ENCODE measurements around the gene TNFRSF4.

TNFRSF4 gene

DNA sequence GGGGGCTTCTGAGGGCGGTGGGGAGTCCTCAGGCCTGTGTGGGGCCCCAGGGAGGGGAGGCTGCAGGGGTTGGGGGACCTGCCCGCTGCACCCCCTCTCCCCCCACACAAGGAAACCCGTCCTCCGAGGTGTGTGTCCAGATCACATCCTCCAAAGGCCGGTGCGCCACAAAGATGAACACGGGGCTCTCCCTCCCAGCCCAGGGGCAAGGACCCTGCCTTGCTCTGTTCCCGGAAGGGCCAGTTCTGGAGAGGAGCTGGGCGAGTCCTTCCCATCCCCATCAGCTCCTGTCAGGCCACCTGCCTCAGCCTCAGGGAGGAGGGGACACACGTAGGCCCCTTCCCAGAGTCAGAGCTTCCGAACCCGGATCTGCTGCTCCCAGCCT is 42.8 kb downstream of the TNFRSF4 start:
- no peak overlapping the region for H3K4me2 ChIP-seq (ENCODE audit: low read length)
- H3K27me3 ChIP-seq (ENCODE audit: control insufficient read depth, insufficient read depth, low read length), result peaks cover 47% of the 10 kb centered on the region
- H3K4me1 ChIP-seq (ENCODE audit: control insufficient read depth, insufficient read depth, low read length), result no peaks in the 10 kb centered on the region
- H3K9me3 ChIP-seq (replicated peaks; ENCODE audit: low read length), result no peaks in the 10 kb centered on the region
- H3K36me3 ChIP-seq (ENCODE audit: insufficient read depth, low read length), result no peaks in the 10 kb centered on the region
- no peak overlapping the region for H3K9ac ChIP-seq (ENCODE audit: low read depth, low read length)
- no peak overlapping the region for H3K4me3 ChIP-seq (ENCODE audit: low read length)

DNA sequence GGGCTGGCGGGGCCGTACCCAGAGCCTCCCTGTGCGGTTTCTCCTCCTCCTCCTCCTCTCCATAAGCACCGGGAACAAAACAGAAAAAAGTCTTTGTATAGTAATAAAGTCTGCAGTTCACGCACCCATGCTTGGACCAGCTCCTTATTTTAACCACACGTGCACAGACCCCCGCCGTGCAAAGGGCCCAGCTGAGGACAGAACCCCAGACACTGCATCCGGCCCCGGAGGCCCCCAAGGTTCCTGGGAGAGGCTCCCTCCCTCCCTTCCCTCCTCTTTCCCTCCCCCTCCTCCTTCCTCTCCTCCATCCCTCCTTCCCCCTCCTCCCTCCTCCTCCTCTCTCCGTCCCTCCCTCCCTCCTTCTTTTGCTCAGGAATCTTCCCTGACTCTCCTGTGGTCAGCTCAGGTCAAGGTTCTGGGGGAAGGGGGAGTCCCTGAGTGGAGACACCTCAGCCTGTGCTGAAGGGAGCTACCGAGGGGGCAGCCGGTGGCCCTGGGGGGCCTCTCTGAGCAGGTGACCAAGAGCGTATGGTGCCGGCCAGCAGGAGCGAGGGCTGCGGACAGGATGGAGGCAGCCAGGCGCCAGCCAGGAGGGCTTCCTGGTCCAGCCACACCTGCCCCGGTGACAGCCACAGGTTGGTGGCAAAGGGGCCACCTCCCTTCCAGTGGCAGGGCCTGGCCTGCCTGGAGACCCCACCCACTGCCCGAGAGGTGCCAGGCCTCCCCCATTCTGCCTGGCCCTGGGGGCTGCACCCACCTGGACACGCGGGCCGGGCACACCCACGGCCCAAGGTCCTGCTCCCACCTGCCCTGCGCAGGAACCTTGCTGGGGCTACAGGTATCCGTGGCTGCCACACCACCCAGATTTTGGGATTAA is 43.5 kb downstream of the TNFRSF4 start:
- H3K36me3 ChIP-seq (ENCODE audit: insufficient read depth, low read length), result no peaks in the 10 kb centered on the region
- no peak overlapping the region for H3K9ac ChIP-seq (ENCODE audit: low read depth, low read length)
- H3K4me3 ChIP-seq (ENCODE audit: low read length), result no peak overlapping the region
- H3K27me3 ChIP-seq (ENCODE audit: control insufficient read depth, insufficient read depth, low read length), result peaks cover 51% of the 10 kb centered on the region
- H3K4me2 ChIP-seq (ENCODE audit: low read length), result no peak overlapping the region
- H3K4me1 ChIP-seq (ENCODE audit: control insufficient read depth, insufficient read depth, low read length), result no peaks in the 10 kb centered on the region
- H3K9me3 ChIP-seq (replicated peaks; ENCODE audit: low read length), result no peaks in the 10 kb centered on the region

DNA sequence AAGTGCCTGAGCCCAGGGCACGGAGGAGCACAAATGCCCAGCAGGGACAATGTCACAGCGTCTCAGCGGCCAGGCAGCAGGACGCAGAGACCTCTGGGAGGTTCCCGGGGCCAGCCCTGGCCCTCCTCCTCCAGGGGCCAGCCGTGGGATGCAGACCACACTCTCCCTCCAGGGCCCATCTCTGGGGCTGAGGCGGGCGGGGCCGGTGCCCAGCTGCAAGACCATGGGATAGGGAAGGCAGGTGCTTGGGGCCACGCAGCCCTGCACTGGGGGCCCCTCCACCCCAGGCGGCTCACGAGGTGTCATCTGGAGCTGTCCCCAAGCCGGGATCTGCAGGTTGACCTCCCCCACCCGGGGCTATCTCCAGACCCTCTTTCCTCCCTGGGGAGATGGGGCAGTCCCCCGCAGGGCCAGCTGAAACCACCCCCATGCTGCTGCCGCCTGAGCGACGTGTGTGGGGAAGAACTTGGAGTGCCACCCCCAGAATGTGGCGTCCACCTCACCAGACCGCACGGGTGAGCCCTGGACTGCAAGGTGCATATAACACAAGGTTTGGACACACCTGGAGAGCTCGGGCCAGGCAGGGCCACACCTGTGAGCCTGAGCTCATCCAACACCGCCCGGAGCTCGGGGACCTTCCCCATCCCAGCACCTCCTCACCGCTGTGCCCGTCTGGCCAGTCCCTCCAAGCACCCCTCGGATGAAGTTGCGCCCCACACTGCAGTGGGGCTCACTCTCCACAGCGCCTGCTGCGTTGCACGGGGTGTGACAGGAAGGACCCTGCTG is 44.3 kb downstream of the TNFRSF4 start:
- Histone ChIP-seq H3K27me3 (ENCODE audit: control insufficient read depth, insufficient read depth, low read length) (peaks cover 51% of the 10 kb centered on the region), H3K36me3 (ENCODE audit: insufficient read depth, low read length) (no peaks in the 10 kb centered on the region), H3K9me3 (replicated peaks; ENCODE audit: low read length) (no peaks in the 10 kb centered on the region)

DNA sequence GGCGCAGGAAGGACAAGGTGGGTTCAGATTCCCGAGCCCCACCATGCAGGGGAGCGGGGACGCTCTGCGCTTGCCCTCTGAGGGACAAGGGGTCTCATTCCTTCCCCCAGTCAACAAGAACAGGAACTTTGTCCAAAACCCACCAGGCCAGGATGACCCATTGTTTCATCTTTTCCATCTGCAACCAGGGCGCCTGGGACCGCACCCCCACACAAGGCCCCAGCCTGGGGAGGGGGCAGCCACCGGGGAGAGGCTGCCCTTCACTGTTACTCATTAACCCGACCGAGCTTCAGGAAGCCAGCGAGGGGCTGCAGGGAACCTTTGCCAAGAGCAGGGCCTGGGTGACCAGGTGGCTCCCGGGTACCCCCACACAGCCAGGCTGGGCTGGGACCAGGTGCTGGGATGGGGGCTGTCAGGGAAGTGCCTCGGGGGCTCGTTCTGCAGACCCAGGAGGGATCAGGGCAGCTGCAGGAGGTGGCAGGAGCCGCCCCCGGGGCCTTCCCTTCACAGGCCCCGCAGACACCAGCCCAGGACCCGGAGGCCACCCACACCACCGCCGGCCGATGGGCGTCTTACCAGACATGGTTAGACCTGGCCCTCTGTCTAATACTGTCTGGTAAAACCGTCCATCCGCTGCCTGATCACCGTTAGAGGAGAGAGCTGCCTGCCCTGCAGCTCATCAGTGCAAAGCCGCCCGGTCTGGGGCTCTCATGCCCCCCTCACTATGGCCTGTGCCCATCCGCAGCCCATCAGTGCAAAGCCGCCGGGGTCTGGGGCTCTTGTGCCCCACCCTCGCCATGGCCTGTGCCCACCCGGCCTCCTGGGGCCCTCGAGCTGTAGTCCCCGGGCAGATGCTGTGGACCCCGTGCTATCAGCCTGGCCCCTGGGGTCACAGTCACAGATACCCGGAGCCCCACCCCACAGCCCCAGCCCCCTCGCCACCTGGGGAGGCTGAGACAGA is 45.2 kb downstream of the TNFRSF4 start:
- Histone ChIP-seq H3K4me2 (ENCODE audit: low read length) (no peak overlapping the region), H3K27me3 (ENCODE audit: control insufficient read depth, insufficient read depth, low read length) (peaks cover 42% of the 10 kb centered on the region), H3K4me3 (ENCODE audit: low read length) (no peak overlapping the region), H3K4me1 (ENCODE audit: control insufficient read depth, insufficient read depth, low read length) (no peaks in the 10 kb centered on the region), H3K36me3 (ENCODE audit: insufficient read depth, low read length) (no peaks in the 10 kb centered on the region), H3K9me3 (replicated peaks; ENCODE audit: low read length) (no peaks in the 10 kb centered on the region), H3K9ac (ENCODE audit: low read depth, low read length) (no peak overlapping the region)

More for the DNA sequence above, 44.3 kb downstream of the TNFRSF4 start:
- H3K4me3 ChIP-seq (ENCODE audit: low read length), result no peak overlapping the region
- no peaks in the 10 kb centered on the region for H3K4me1 ChIP-seq (ENCODE audit: control insufficient read depth, insufficient read depth, low read length)
- no peak overlapping the region for H3K4me2 ChIP-seq (ENCODE audit: low read length)
- H3K9ac ChIP-seq (ENCODE audit: low read depth, low read length), result no peak overlapping the region

DNA sequence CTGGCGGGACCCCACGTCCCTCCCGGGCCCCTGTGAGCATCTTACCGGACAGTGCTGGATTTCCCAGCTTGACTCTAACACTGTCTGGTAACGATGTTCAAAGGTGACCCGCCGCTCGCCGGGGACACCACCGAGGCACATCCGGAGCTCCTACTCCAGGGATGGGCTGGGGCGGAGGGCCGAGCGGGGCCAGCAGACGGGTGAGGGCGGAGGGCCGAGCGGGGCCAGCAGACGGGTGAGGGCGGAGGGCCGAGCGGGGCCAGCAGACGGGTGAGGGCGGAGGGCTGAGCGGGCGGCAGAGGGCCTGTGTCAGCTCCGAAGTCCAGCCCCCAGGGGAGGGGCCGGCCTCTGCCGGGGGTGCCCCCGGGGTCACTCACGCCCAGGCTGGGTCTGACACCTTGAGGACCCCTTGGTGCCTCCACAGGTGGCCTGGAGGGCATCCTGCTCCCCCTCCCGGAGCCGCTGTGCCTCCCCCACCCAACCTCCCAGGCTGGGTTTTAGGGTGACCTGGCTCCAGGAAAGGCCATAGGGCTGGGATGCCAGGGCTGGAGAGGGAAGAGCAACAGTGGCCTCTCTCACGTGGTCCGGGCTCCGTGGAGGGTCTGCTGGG is 46.0 kb downstream of the TNFRSF4 start:
- Histone ChIP-seq H3K9ac (ENCODE audit: low read depth, low read length) (no peak overlapping the region), H3K4me3 (ENCODE audit: low read length) (no peak overlapping the region)

DNA sequence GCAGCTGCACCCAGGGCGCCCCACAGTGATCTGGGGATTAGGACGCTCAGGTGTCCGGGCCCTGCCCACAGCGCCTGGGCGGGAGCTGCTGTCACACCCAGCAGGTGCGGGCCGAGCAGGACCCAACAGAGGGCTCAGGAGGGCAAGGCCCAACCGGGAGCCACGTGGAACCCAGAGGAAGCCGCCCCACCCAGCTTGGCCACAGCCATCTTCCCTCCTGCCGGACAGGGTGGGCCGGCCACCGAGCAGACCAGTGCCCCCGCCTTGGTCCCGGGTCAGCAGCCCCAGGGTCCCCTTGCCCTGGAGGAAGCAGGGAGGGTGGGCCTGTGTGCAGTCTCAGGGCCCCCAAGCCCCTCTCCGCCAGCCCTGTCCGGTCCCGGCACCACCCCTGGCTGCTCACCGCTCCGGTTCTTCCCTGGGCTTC is 46.5 kb downstream of the TNFRSF4 start:
- H3K4me1 ChIP-seq (ENCODE audit: control insufficient read depth, insufficient read depth, low read length), result no peaks in the 10 kb centered on the region

More for the DNA sequence above, 46.0 kb downstream of the TNFRSF4 start:
- Histone ChIP-seq H3K4me1 (ENCODE audit: control insufficient read depth, insufficient read depth, low read length) (no peaks in the 10 kb centered on the region), H3K36me3 (ENCODE audit: insufficient read depth, low read length) (no peaks in the 10 kb centered on the region), H3K4me2 (ENCODE audit: low read length) (no peak overlapping the region), H3K27me3 (ENCODE audit: control insufficient read depth, insufficient read depth, low read length) (peaks cover 35% of the 10 kb centered on the region), H3K9me3 (replicated peaks; ENCODE audit: low read length) (no peaks in the 10 kb centered on the region)

DNA sequence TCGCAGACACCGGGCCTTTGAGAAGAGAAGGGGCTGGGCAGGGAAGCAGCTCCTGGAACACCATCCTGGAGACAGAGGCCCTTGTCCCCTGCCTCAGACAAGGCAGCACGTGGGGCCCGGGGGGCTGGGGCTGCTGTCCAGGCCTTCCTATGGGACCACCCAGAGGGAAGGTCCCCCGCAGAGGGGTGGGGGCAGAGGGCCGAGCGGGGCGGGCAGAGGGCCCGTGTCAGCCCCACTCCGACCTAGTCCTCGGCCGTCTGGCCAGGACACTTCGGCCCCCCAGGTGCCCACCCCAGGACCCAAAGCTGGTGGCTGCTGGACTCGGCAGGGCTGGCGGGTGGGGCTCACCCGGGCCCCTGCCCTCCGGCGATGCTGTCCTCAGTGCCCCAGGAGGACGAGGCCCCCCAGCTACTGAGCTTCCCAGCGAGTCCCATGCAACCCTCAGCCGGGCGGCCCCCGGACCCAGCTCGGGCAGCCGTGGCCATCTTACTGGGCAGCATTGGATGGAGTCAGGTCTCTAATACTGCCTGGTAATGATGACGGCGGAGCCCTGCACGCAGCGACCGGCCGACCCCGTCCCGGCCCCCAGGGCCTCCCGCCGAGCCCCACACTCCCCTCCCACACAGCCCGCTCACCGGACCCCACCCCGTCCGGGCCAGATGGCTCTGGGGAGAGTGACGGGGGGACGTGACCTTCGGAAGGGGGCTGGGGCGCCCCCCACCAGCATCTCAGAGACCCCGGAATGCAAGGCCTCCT is 47.1 kb downstream of the TNFRSF4 start:
- Histone ChIP-seq H3K4me2 (ENCODE audit: low read length) (no peak overlapping the region), H3K9ac (ENCODE audit: low read depth, low read length) (no peak overlapping the region), H3K27me3 (ENCODE audit: control insufficient read depth, insufficient read depth, low read length) (peaks cover 27% of the 10 kb centered on the region), H3K4me3 (ENCODE audit: low read length) (no peak overlapping the region), H3K9me3 (replicated peaks; ENCODE audit: low read length) (no peaks in the 10 kb centered on the region), H3K4me1 (ENCODE audit: control insufficient read depth, insufficient read depth, low read length) (no peaks in the 10 kb centered on the region), H3K36me3 (ENCODE audit: insufficient read depth, low read length) (no peaks in the 10 kb centered on the region)

More for the DNA sequence above, 46.5 kb downstream of the TNFRSF4 start:
- H3K27me3 ChIP-seq (ENCODE audit: control insufficient read depth, insufficient read depth, low read length), result peaks cover 33% of the 10 kb centered on the region
- no peaks in the 10 kb centered on the region for H3K36me3 ChIP-seq (ENCODE audit: insufficient read depth, low read length)
- H3K4me3 ChIP-seq (ENCODE audit: low read length), result no peak overlapping the region
- H3K9me3 ChIP-seq (replicated peaks; ENCODE audit: low read length), result no peaks in the 10 kb centered on the region
- H3K9ac ChIP-seq (ENCODE audit: low read depth, low read length), result no peak overlapping the region
- H3K4me2 ChIP-seq (ENCODE audit: low read length), result no peak overlapping the region

DNA sequence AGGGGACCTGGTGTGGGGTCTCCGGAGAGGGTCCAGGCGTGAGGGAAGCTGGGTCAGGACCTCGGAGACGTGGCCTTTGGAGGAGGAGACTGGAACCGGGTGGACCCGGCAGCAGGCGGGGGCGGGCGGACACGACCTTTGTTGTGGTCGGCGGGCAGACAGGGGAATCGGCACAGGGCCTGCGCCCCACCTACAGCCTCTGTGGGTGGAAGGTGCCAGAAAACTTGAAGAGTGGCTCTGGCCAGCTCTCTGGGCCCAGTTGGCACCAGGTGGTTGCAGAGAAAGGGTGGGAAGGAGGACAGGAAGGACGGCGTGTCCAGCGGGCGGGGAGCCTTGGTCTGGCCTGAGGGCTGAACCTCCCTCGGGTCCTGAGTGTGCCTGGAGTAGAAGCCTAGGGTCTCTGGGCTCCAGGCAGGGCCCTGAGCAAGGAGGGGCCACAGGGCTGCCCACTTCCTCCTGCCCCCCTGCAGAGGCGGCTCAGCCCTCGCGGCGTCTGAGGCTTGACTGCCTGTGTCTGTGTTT is 48.0 kb downstream of the TNFRSF4 start:
- Histone ChIP-seq H3K36me3 (ENCODE audit: insufficient read depth, low read length) (no peaks in the 10 kb centered on the region), H3K4me1 (ENCODE audit: control insufficient read depth, insufficient read depth, low read length) (no peaks in the 10 kb centered on the region), H3K4me2 (ENCODE audit: low read length) (no peak overlapping the region), H3K9me3 (replicated peaks; ENCODE audit: low read length) (no peaks in the 10 kb centered on the region), H3K27me3 (ENCODE audit: control insufficient read depth, insufficient read depth, low read length) (peaks cover 22% of the 10 kb centered on the region), H3K9ac (ENCODE audit: low read depth, low read length) (no peak overlapping the region), H3K4me3 (ENCODE audit: low read length) (no peak overlapping the region)

DNA sequence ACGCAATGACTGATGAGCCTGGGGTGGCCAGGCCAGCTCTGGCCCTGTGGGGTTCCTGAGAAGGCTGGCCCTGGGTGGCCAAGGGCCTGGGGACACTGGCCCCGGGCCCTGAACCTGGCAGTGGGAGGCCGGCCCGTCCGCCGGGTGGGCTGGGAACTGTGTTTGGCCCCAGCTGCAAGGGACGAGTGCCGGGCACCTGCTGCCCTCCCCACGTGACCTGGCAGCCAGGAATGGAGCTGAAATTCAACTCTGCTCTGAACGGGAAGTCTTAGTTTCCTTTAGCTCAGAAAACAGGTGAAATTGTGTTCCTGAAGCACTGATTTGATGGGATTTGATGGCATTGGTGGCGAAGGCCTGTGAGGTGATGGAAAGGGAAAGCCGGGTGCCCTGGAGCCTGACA is 48.5 kb downstream of the TNFRSF4 start:
- H3K9ac ChIP-seq (ENCODE audit: low read depth, low read length), result no peak overlapping the region
- H3K4me2 ChIP-seq (ENCODE audit: low read length), result no peak overlapping the region
- no peaks in the 10 kb centered on the region for H3K36me3 ChIP-seq (ENCODE audit: insufficient read depth, low read length)
- peaks cover 22% of the 10 kb centered on the region for H3K27me3 ChIP-seq (ENCODE audit: control insufficient read depth, insufficient read depth, low read length)
- no peaks in the 10 kb centered on the region for H3K9me3 ChIP-seq (replicated peaks; ENCODE audit: low read length)
- no peaks in the 10 kb centered on the region for H3K4me1 ChIP-seq (ENCODE audit: control insufficient read depth, insufficient read depth, low read length)
- no peak overlapping the region for H3K4me3 ChIP-seq (ENCODE audit: low read length)
